Activated T-cell treated with anti-CD3 and anti-CD28 coated beads, Interleukin-2, amount 50 U/mL, for 72 hours (primary cell): Measurements from ENCODE around the gene PIR. TPM values are rescaled to one million over a fixed set of nuclear protein-coding genes. Genes with fewer than 3 reads are reported as not detected.

Experiments
- ATAC-seq, 2 donors: fragments of 150-1000 bp; cut with Tn5 transposase; replicated peaks in 1 of 2; 2 replicates each; pipeline ENCODE4 v1.10.0; 2021; ENCODE audit warnings: moderate library complexity in 2 of 2, mild to moderate bottlenecking in 1 of 2
- DNase-seq, 2 donors: peaks; one replicate each; pipeline ENCODE4 v3.0.0; 2021 to 2022; ENCODE audit warnings: mixed read lengths in 1 of 2
- H3K27ac Mint-ChIP-seq: one replicate; pipeline ENCODE4 v1.8.0; 2022; ENCODE audit warnings: mild to moderate bottlenecking, moderate library complexity, mixed read lengths
- H3K27me3 Mint-ChIP-seq: one replicate; pipeline ENCODE4 v1.8.0; 2022; ENCODE audit warnings: low read depth, mixed read lengths
- H3K36me3 Mint-ChIP-seq, 2 donors: one replicate each; pipeline ENCODE4 v1.8.0; 2022; ENCODE audit warnings: mixed read lengths in 2 of 2, mild to moderate bottlenecking in 1 of 2; ENCODE audit not compliant: insufficient read depth in 2 of 2
- H3K4me1 Mint-ChIP-seq: one replicate; pipeline ENCODE4 v1.8.0; 2022; ENCODE audit warnings: low read depth, mixed read lengths
- H3K4me3 Mint-ChIP-seq, 2 donors: one replicate each; pipeline ENCODE4 v1.8.0; 2022; ENCODE audit warnings: mild to moderate bottlenecking in 2 of 2, mixed read lengths in 2 of 2, moderate library complexity in 2 of 2
- H3K9me3 Mint-ChIP-seq, 2 donors: one replicate each; pipeline ENCODE4 v1.8.0; 2022; ENCODE audit warnings: mixed read lengths in 2 of 2
- total RNA-seq, 2 donors: library from RNA; stranded (reverse); gene quantifications; one replicate each; pipeline ENCODE4 v1.2.3, GENCODE V29; 2022

Gene PIR
- total RNA-seq, 2 donors from 2014 or later, result 0.46 to 0.86 TPM

GRCh38 chrX:15505101-15505500 is 12.0 kb upstream of the PIR start:
- H3K4me3 Mint-ChIP-seq, result no peak overlapping the region
- ATAC-seq, result no peak

DNA sequence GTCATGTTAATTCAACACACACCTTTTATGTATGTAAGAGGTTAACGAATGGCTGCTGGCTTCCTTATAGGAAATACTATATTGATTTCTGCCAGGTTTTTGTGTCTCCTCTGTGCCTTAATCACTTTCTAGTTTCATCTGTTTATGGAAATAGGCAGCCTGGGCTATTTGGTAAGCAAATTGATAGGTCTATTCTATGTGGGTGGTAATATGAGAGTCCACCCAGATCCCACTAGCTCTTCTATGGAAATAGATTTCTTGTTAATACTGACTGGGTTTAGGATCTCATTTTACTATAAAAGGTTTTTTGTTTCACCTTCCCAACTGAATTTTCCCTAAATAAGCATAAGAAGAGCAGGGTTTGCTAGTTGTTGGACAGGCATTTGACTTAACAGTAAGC is 11.5 kb upstream of the PIR start:
- H3K4me3 Mint-ChIP-seq, result no peak overlapping the region
- H3K27me3 Mint-ChIP-seq, result peaks cover 61% of the 10 kb centered on the region
- H3K36me3 Mint-ChIP-seq, result no peaks in the 10 kb centered on the region
- no peaks in the 10 kb centered on the region for H3K9me3 Mint-ChIP-seq
- no peak for DNase-seq
- H3K4me1 Mint-ChIP-seq, result no peaks in the 10 kb centered on the region
- no peak for ATAC-seq
- H3K27ac Mint-ChIP-seq, result no peak overlapping the region

More at GRCh38 chrX:15505101-15505500, 12.0 kb upstream of the PIR start:
- H3K27me3 Mint-ChIP-seq, result peaks cover 57% of the 10 kb centered on the region
- no peaks in the 10 kb centered on the region for H3K9me3 Mint-ChIP-seq
- H3K4me1 Mint-ChIP-seq, result no peaks in the 10 kb centered on the region
- H3K27ac Mint-ChIP-seq, result no peak overlapping the region
- no peak for DNase-seq
- H3K36me3 Mint-ChIP-seq, result no peaks in the 10 kb centered on the region

DNA sequence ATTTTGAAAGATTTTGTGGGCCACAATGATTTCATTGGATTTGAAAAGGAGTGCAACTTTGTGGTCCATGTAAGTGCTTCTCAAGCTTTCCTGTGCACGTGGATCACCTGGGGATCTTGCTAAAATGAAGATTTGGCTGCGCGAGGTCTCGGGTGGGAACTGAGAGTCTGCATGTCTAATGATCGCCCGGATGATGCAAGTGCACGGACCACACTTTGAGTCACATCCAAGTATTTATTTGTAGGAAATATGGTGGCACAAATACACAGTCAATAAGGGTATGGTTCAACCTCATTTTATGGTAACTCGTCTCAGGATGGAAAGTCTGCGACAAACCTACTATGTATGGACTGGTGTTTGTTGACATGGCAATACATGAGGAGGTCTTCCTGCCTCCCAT is 8.4 kb upstream of the PIR start:
- H3K4me1 Mint-ChIP-seq, result peaks cover 6% of the 10 kb centered on the region
- no peak overlapping the region for H3K27ac Mint-ChIP-seq
- H3K27me3 Mint-ChIP-seq, result peaks cover 68% of the 10 kb centered on the region
- no peak for ATAC-seq
- H3K9me3 Mint-ChIP-seq, result no peaks in the 10 kb centered on the region
- no peak overlapping the region for H3K4me3 Mint-ChIP-seq
- H3K36me3 Mint-ChIP-seq, result no peaks in the 10 kb centered on the region
- no peak for DNase-seq

- H3K4me3 Mint-ChIP-seq, result no peak within 1 kb of the TSS
- H3K4me1 Mint-ChIP-seq, result peaks cover 6% of the 10 kb centered on the region
- DNase-seq (no peak), ATAC-seq (no peak)
- H3K9me3 Mint-ChIP-seq, result no peaks in the 10 kb centered on the region
- no peaks in the 10 kb centered on the region for H3K36me3 Mint-ChIP-seq
- peaks cover 71% of the 10 kb centered on the region for H3K27me3 Mint-ChIP-seq
- H3K27ac Mint-ChIP-seq, result no peak within 1 kb of the TSS
These were observed 7.4 kb upstream of the PIR start, which contains the start of gene BMX for GRCh38 chrX:15500497-15500966. TSS of gene BMX (plus strand) at chrX:15500807. CDS start at chrX:15508354, 7,547 bp downstream.

GRCh38 chrX:15499976-15500375 is 6.8 kb upstream of the PIR start:
- DNase-seq (no peak), ATAC-seq (no peak)
- H3K4me1 Mint-ChIP-seq, result peaks cover 6% of the 10 kb centered on the region
- H3K27me3 Mint-ChIP-seq, result peaks cover 67% of the 10 kb centered on the region
- H3K27ac Mint-ChIP-seq, result no peak overlapping the region
- no peak overlapping the region for H3K4me3 Mint-ChIP-seq
- no peaks in the 10 kb centered on the region for H3K36me3 Mint-ChIP-seq
- no peaks in the 10 kb centered on the region for H3K9me3 Mint-ChIP-seq

- ATAC-seq (no peak), DNase-seq (no peak)
- peaks cover 8% of the 10 kb centered on the region for H3K4me1 Mint-ChIP-seq
- H3K27me3 Mint-ChIP-seq, result peaks cover 72% of the 10 kb centered on the region
- no peak overlapping the region for H3K27ac Mint-ChIP-seq
- no peak overlapping the region for H3K4me3 Mint-ChIP-seq
- no peaks in the 10 kb centered on the region for H3K9me3 Mint-ChIP-seq
- no peaks in the 10 kb centered on the region for H3K36me3 Mint-ChIP-seq
These were observed 5.6 kb upstream of the PIR start for GRCh38 chrX:15498741-15499140.

DNA sequence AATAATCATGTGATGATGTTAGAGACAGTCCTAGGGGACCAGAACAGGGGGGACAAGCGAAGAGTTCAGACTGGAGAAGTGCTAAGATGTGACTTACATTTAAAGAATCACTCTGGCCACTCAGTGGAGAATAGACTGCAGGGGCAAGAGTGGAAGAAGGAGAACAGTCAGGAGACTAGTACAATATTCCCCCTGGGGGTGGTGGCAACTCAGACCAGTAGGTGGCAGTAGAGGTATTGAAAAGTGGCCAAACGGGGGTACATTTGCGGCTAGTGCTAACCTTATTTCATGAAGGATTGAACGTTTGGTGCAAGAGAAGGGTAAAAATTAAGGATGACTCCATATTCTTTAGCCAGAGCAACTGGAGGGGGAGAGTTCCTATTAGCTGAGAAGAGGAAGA is 4.7 kb upstream of the PIR start:
- ATAC-seq (peak; percentile 39 to 50), DNase-seq (peak; percentile 44 to 45)
- no peaks in the 10 kb centered on the region for H3K36me3 Mint-ChIP-seq
- H3K27me3 Mint-ChIP-seq, result peaks cover 75% of the 10 kb centered on the region
- H3K9me3 Mint-ChIP-seq, result no peaks in the 10 kb centered on the region
- H3K4me1 Mint-ChIP-seq, result peaks cover 17% of the 10 kb centered on the region
- no peak overlapping the region for H3K4me3 Mint-ChIP-seq
- no peak overlapping the region for H3K27ac Mint-ChIP-seq

GRCh38 chrX:15496824-15497223 is 3.7 kb upstream of the PIR start:
- Mint-ChIP-seq H3K36me3 (no peaks in the 10 kb centered on the region), H3K27ac (no peak overlapping the region), H3K27me3 (peaks cover 74% of the 10 kb centered on the region), H3K9me3 (no peaks in the 10 kb centered on the region), H3K4me1 (peaks cover 19% of the 10 kb centered on the region), H3K4me3 (no peak overlapping the region)
- DNase-seq (no peak), ATAC-seq (no peak)

DNA sequence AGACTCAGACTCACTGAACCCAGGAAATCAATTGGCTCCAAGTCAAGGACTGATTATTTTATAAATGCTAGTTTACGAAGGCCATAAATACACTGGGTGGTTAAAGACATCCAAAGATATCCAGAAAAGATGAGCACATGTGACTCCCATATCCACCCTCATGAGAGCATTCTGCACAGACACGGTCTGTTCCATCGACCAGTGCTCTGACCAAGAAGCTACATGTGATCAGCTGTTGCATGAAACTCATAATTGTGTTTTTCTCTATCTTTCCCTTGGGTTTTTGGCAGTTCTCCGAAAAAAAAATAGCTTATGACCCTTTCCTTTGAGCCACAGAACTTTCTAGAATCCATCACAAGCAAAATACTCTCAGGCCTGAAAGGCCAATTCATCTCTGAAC is 2.7 kb upstream of the PIR start:
- no peaks in the 10 kb centered on the region for H3K9me3 Mint-ChIP-seq
- peaks cover 75% of the 10 kb centered on the region for H3K27me3 Mint-ChIP-seq
- no peak overlapping the region for H3K4me3 Mint-ChIP-seq
- H3K4me1 Mint-ChIP-seq, result peaks cover 19% of the 10 kb centered on the region
- no peak for DNase-seq
- H3K36me3 Mint-ChIP-seq, result no peaks in the 10 kb centered on the region
- no peak for ATAC-seq
- H3K27ac Mint-ChIP-seq, result no peak overlapping the region

DNA sequence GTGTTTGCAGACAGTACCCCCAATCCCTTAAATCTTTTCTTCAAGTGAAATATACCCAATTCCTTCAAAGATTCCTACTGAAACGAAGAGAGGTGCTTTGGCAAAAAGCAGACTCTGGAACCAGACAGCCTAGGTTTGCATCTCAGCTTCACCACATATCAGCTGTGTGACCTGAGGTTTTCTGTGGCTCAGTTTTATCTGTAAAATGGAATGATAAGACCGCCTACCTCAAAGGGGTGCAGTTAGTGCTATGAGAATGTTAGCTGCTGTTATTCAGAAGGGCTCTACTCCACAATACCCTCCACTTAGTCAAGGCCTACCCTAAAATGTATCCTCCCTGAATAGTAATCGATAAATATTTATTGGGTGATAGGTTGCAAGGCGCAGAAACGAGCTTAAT is 664 bp downstream of the PIR start:
- H3K4me1 Mint-ChIP-seq, result peaks cover 13% of the 10 kb centered on the region
- no peak overlapping the region for H3K27ac Mint-ChIP-seq
- ATAC-seq (no peak), DNase-seq (no peak)
- peak overlapping the region; percentile 83 to 87 for H3K4me3 Mint-ChIP-seq
- no peaks in the 10 kb centered on the region for H3K36me3 Mint-ChIP-seq
- no peaks in the 10 kb centered on the region for H3K9me3 Mint-ChIP-seq
- peaks cover 56% of the 10 kb centered on the region for H3K27me3 Mint-ChIP-seq

GRCh38 chrX:15483891-15484290 is 9.2 kb downstream of the PIR start:
- H3K9me3 Mint-ChIP-seq, result peaks cover 0 to 6% of the 10 kb centered on the region in 2 donors
- peaks cover 46% of the 10 kb centered on the region for H3K27me3 Mint-ChIP-seq
- ATAC-seq, result no peak
- H3K27ac Mint-ChIP-seq, result no peak overlapping the region
- H3K4me1 Mint-ChIP-seq, result no peaks in the 10 kb centered on the region
- H3K4me3 Mint-ChIP-seq, result no peak overlapping the region
- no peak for DNase-seq
- no peaks in the 10 kb centered on the region for H3K36me3 Mint-ChIP-seq

- no peak overlapping the region for H3K4me3 Mint-ChIP-seq
- H3K9me3 Mint-ChIP-seq, result peaks cover 0 to 4% of the 10 kb centered on the region in 2 donors
- ATAC-seq (no peak), DNase-seq (no peak)
- peaks cover 5% of the 10 kb centered on the region for H3K4me1 Mint-ChIP-seq
- no peaks in the 10 kb centered on the region for H3K36me3 Mint-ChIP-seq
- peaks cover 38% of the 10 kb centered on the region for H3K27me3 Mint-ChIP-seq
- no peak overlapping the region for H3K27ac Mint-ChIP-seq
These were observed 17.6 kb downstream of the PIR start for GRCh38 chrX:15475486-15475885.

GRCh38 chrX:15475021-15475420 is 18.1 kb downstream of the PIR start:
- no peaks in the 10 kb centered on the region for H3K36me3 Mint-ChIP-seq
- no peak for ATAC-seq
- peaks cover 33% of the 10 kb centered on the region for H3K27me3 Mint-ChIP-seq
- H3K4me3 Mint-ChIP-seq, result no peak overlapping the region
- H3K9me3 Mint-ChIP-seq, result no peaks in the 10 kb centered on the region
- DNase-seq, result no peak
- H3K4me1 Mint-ChIP-seq, result peaks cover 5% of the 10 kb centered on the region
- H3K27ac Mint-ChIP-seq, result no peak overlapping the region

- H3K9me3 Mint-ChIP-seq, result no peaks in the 10 kb centered on the region
- no peak overlapping the region for H3K4me3 Mint-ChIP-seq
- no peaks in the 10 kb centered on the region for H3K36me3 Mint-ChIP-seq
- DNase-seq, result no peak
- peaks cover 5% of the 10 kb centered on the region for H3K4me1 Mint-ChIP-seq
- no peak for ATAC-seq
- H3K27ac Mint-ChIP-seq, result no peak overlapping the region
- peaks cover 31% of the 10 kb centered on the region for H3K27me3 Mint-ChIP-seq
These were observed 19.1 kb downstream of the PIR start for GRCh38 chrX:15474028-15474427.
